Measurements from ENCODE around the gene PPRC1. TPM values are rescaled to one million over a fixed set of nuclear protein-coding genes. Genes with fewer than 3 reads are reported as not detected.

PPRC1 gene
- total and polyA plus RNA-seq, 4 donors, result 4.9 to 10.1 (median 8.7) TPM

DNA sequence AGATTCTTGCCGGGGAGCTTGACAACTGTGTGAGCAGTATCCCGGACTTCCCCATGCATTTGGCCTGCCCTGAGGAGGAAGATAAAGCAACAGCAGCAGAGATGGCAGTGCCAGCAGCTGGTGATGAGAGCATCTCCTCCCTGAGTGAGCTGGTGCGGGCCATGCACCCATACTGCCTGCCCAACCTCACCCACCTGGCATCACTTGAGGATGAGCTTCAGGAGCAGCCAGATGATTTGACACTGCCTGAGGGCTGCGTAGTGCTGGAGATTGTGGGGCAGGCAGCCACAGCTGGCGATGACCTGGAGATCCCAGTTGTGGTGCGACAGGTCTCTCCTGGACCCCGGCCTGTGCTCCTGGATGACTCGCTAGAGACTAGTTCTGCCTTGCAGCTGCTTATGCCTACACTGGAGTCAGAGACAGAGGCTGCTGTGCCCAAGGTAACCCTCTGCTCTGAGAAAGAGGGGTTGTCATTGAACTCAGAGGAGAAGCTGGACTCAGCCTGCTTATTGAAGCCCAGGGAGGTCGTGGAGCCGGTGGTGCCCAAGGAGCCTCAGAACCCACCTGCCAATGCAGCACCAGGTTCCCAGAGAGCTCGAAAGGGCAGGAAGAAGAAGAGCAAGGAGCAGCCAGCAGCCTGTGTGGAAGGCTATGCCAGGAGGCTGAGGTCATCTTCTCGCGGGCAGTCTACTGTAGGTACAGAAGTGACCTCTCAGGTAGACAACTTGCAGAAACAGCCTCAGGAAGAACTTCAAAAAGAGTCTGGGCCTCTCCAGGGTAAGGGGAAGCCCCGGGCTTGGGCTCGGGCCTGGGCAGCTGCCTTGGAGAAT is 6.7 kb downstream of the PPRC1 start:
- Histone ChIP-seq H3K27me3 (ENCODE audit: control insufficient read depth in 4 of 4, insufficient read depth in 4 of 4, low read length in 3 of 4) (no peaks in the 10 kb centered on the region), H3K36me3 (ENCODE audit: control insufficient read depth in 4 of 4, insufficient read depth in 3 of 4, low read depth in 1 of 4, low read length in 3 of 4) (peaks cover 16 to 58% (median 31%) of the 10 kb centered on the region in 4 donors), H3K4me1 (ENCODE audit: control insufficient read depth in 4 of 4, insufficient read depth in 4 of 4, low read length in 3 of 4) (peaks cover 0 to 6% (median 3%) of the 10 kb centered on the region in 4 donors), H3K27ac (ENCODE audit: low read depth in 1 of 2, low read length in 2 of 2) (no peak overlapping the region), H3K4me3 (ENCODE audit: low read depth in 1 of 3, low read length in 3 of 3) (no peak overlapping the region), H3K9me3 (ENCODE audit: control insufficient read depth in 4 of 4, low read length in 3 of 4) (no peaks in the 10 kb centered on the region), H3K9ac (ENCODE audit: low read depth in 1 of 2, low read length in 2 of 2) (no peak overlapping the region)
- WGBS, result 97% methylated on average over 15 of the region's 15 CpGs
- no peak for DNase-seq (ENCODE audit: low spot score)
- TF ChIP-seq SP1 (IDR thresholded peaks at IDR 0.05) (no peak), HNF4A (conservative IDR thresholded peaks at IDR 0.05) (no peak), FOXA2 (IDR thresholded peaks at IDR 0.05) (no peak)
- TF ChIP-seq, protein P1, sequence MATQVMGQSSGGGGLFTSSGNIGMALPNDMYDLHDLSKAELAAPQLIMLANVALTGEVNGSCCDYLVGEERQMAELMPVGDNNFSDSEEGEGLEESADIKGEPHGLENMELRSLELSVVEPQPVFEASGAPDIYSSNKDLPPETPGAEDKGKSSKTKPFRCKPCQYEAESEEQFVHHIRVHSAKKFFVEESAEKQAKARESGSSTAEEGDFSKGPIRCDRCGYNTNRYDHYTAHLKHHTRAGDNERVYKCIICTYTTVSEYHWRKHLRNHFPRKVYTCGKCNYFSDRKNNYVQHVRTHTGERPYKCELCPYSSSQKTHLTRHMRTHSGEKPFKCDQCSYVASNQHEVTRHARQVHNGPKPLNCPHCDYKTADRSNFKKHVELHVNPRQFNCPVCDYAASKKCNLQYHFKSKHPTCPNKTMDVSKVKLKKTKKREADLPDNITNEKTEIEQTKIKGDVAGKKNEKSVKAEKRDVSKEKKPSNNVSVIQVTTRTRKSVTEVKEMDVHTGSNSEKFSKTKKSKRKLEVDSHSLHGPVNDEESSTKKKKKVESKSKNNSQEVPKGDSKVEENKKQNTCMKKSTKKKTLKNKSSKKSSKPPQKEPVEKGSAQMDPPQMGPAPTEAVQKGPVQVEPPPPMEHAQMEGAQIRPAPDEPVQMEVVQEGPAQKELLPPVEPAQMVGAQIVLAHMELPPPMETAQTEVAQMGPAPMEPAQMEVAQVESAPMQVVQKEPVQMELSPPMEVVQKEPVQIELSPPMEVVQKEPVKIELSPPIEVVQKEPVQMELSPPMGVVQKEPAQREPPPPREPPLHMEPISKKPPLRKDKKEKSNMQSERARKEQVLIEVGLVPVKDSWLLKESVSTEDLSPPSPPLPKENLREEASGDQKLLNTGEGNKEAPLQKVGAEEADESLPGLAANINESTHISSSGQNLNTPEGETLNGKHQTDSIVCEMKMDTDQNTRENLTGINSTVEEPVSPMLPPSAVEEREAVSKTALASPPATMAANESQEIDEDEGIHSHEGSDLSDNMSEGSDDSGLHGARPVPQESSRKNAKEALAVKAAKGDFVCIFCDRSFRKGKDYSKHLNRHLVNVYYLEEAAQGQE (IDR thresholded peaks at IDR 0.05), result no peak
- TF ChIP-seq, protein P2, sequence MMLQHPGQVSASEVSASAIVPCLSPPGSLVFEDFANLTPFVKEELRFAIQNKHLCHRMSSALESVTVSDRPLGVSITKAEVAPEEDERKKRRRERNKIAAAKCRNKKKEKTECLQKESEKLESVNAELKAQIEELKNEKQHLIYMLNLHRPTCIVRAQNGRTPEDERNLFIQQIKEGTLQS (IDR thresholded peaks at IDR 0.05), result no peak
- TF ChIP-seq, protein P3, sequence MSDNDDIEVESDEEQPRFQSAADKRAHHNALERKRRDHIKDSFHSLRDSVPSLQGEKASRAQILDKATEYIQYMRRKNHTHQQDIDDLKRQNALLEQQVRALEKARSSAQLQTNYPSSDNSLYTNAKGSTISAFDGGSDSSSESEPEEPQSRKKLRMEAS (IDR thresholded peaks at IDR 0.05), result no peak
- TF ChIP-seq, protein P4, sequence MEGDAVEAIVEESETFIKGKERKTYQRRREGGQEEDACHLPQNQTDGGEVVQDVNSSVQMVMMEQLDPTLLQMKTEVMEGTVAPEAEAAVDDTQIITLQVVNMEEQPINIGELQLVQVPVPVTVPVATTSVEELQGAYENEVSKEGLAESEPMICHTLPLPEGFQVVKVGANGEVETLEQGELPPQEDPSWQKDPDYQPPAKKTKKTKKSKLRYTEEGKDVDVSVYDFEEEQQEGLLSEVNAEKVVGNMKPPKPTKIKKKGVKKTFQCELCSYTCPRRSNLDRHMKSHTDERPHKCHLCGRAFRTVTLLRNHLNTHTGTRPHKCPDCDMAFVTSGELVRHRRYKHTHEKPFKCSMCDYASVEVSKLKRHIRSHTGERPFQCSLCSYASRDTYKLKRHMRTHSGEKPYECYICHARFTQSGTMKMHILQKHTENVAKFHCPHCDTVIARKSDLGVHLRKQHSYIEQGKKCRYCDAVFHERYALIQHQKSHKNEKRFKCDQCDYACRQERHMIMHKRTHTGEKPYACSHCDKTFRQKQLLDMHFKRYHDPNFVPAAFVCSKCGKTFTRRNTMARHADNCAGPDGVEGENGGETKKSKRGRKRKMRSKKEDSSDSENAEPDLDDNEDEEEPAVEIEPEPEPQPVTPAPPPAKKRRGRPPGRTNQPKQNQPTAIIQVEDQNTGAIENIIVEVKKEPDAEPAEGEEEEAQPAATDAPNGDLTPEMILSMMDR (IDR thresholded peaks at IDR 0.05; ENCODE audit: low read depth, low read length, missing input control), result no peak

DNA sequence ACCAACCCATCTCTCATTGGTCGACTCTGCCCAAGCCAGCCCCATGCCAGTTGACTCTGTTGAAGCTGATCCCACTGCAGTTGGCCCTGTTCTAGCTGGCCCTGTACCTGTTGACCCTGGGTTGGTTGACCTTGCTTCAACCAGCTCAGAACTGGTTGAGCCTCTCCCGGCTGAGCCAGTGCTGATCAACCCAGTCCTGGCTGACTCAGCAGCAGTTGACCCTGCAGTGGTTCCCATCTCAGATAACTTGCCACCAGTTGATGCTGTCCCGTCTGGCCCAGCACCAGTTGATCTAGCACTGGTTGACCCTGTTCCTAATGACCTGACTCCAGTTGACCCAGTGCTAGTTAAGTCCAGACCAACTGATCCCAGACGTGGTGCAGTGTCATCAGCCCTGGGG is 7.4 kb downstream of the PPRC1 start:
- no peak for DNase-seq (ENCODE audit: low spot score)
- Histone ChIP-seq H3K9me3 (ENCODE audit: control insufficient read depth in 4 of 4, low read length in 3 of 4) (no peaks in the 10 kb centered on the region), H3K4me1 (ENCODE audit: control insufficient read depth in 4 of 4, insufficient read depth in 4 of 4, low read length in 3 of 4) (no peaks in the 10 kb centered on the region), H3K4me3 (ENCODE audit: low read depth in 1 of 3, low read length in 3 of 3) (no peak overlapping the region), H3K36me3 (ENCODE audit: control insufficient read depth in 4 of 4, insufficient read depth in 3 of 4, low read depth in 1 of 4, low read length in 3 of 4) (peaks cover 16 to 63% (median 34%) of the 10 kb centered on the region in 4 donors), H3K27me3 (ENCODE audit: control insufficient read depth in 4 of 4, insufficient read depth in 4 of 4, low read length in 3 of 4) (no peaks in the 10 kb centered on the region), H3K27ac (ENCODE audit: low read depth in 1 of 2, low read length in 2 of 2) (no peak overlapping the region), H3K9ac (ENCODE audit: low read depth in 1 of 2, low read length in 2 of 2) (no peak overlapping the region)
- WGBS, result 94% methylated on average over 4 of the region's 4 CpGs
- TF ChIP-seq GABPA (IDR thresholded peaks at IDR 0.05 in 1 of 2, conservative IDR thresholded peaks at IDR 0.05 in 1 of 2) (no peak), JUND (IDR thresholded peaks at IDR 0.05) (no peak), NR2F2 (IDR thresholded peaks at IDR 0.05) (no peak), FOXA1 (IDR thresholded peaks at IDR 0.05) (no peak), YY1 (IDR thresholded peaks at IDR 0.05) (no peak), HNF4A (conservative IDR thresholded peaks at IDR 0.05) (no peak), RXRA (IDR thresholded peaks at IDR 0.05) (no peak), FOXA2 (IDR thresholded peaks at IDR 0.05) (no peak)
- TF ChIP-seq, protein P2 (IDR thresholded peaks at IDR 0.05), result no peak
- TF ChIP-seq, protein P4 (IDR thresholded peaks at IDR 0.05; ENCODE audit: low read depth, low read length, missing input control), result no peak
- TF ChIP-seq, protein P3 (IDR thresholded peaks at IDR 0.05), result no peak
- TF ChIP-seq, protein P1 (IDR thresholded peaks at IDR 0.05), result no peak
